Thyroid gland (tissue), 4 donors: ENCODE results near the gene ATP1A4.

Source experiments
- CTCF ChIP-seq, 6 experiments: fragments of 200-600 bp in 3 of 6; fragments of 450-650 bp in 3 of 6; sonication (generic) in 3 of 6; IDR thresholded peaks; one replicate each; pipeline ENCODE4 v1.5.1; 2016 to 2019; ENCODE audit warnings: antibody characterized with exemption in 6 of 6, mild to moderate bottlenecking in 2 of 6, inconsistent platforms in 1 of 6, moderate library complexity in 1 of 6
- POLR2A ChIP-seq, 2 donors: fragments of 450-650 bp; IDR thresholded peaks; one replicate each; pipeline ENCODE4 v1.6.1; 2017; ENCODE audit warnings: antibody characterized with exemption in 2 of 2, mild to moderate bottlenecking in 2 of 2, moderate library complexity in 1 of 2

GRCh38 chr1:160197231-160197630 is 45.8 kb downstream of the ATP1A4 start:
- TF ChIP-seq POLR2A (IDR thresholded peaks at IDR 0.05) = no peak
- no peak for TF ChIP-seq CTCF (IDR thresholded peaks at IDR 0.05)
